GM23338 (cell line): Measurements from ENCODE around the gene PABPN1. TPM values are rescaled to one million over a fixed set of nuclear protein-coding genes. Genes with fewer than 3 reads are reported as not detected.

ENCODE experiments used
- ATAC-seq: fragments of 200-7000 bp; cut with Tn5 transposase; 3 replicates; pipeline ENCODE4 v1.9.1; 2020
- DNase-seq: peaks from one replicate; pipeline ENCODE4 v3.0.0-alpha.2; 2015; ENCODE audit warnings: low spot score
- H2AFZ ChIP-seq: fragments of 200-600 bp; sonication (generic); 2 replicates; pipeline ENCODE4 v1.8.0; 2016; ENCODE audit warnings: antibody characterized with exemption, mild to moderate bottlenecking, moderate library complexity
- H3F3A ChIP-seq: fragments of 200-600 bp; sonication (generic); replicated peaks from 2 replicates; pipeline ENCODE4 v1.8.0; 2017; ENCODE audit warnings: antibody characterized with exemption, mixed run types, low read depth
- H3K27ac ChIP-seq: fragments of 200-600 bp; sonication (generic); 2 replicates; pipeline ENCODE4 v1.6.1; 2016; ENCODE audit warnings: low read depth
- H3K27me3 ChIP-seq: fragments of 200-600 bp; sonication (generic); 2 replicates; pipeline ENCODE4 v1.8.0; 2016; ENCODE audit warnings: mild to moderate bottlenecking, mixed run types, moderate library complexity; ENCODE audit not compliant: insufficient read depth
- H3K36me3 ChIP-seq: fragments of 200-600 bp; sonication (generic); 2 replicates; pipeline ENCODE4 v1.8.0; 2016; ENCODE audit warnings: mild to moderate bottlenecking; ENCODE audit not compliant: insufficient read depth
- H3K4me1 ChIP-seq: fragments of 200-600 bp; sonication (generic); 2 replicates; pipeline ENCODE4 v1.8.0; 2016; ENCODE audit warnings: mild to moderate bottlenecking, moderate library complexity; ENCODE audit not compliant: insufficient read depth
- H3K4me2 ChIP-seq: fragments of 200-600 bp; sonication (generic); 2 replicates; pipeline ENCODE4 v1.7.1; 2017; ENCODE audit warnings: mixed run types
- H3K4me3 ChIP-seq: fragments of 200-600 bp; sonication (generic); 2 replicates; pipeline ENCODE4 v1.6.1; 2016; ENCODE audit warnings: mixed run types
- H3K79me2 ChIP-seq: fragments of 200-600 bp; sonication (generic); replicated peaks from 2 replicates; pipeline ENCODE4 v1.8.0; 2017; ENCODE audit warnings: mild to moderate bottlenecking; ENCODE audit not compliant: insufficient read depth
- H3K9me2 ChIP-seq: fragments of 200-600 bp; sonication (generic); 2 replicates; pipeline ENCODE4 v1.8.0; 2017; ENCODE audit not compliant: insufficient read depth
- H4K20me1 ChIP-seq: fragments of 200-600 bp; sonication (generic); replicated peaks from 2 replicates; pipeline ENCODE4 v1.8.0; 2017; ENCODE audit warnings: mild to moderate bottlenecking; ENCODE audit not compliant: insufficient read depth
- H3K27ac Mint-ChIP-seq: 2 replicates; pipeline ENCODE4 v1.8.0; 2020; ENCODE audit warnings: inconsistent platforms, mild to moderate bottlenecking, moderate library complexity, mixed read lengths
- H3K27me3 Mint-ChIP-seq: 3 replicates; pipeline ENCODE4 v1.8.0; 2022; ENCODE audit warnings: low read depth, mild to moderate bottlenecking, moderate library complexity, mixed read lengths, inconsistent platforms; ENCODE audit not compliant: insufficient read depth, poor library complexity
- H3K36me3 Mint-ChIP-seq: 3 replicates; pipeline ENCODE4 v1.8.0; 2021; ENCODE audit warnings: low read depth, mild to moderate bottlenecking, inconsistent platforms, moderate library complexity, mixed read lengths
- H3K4me1 Mint-ChIP-seq: 3 replicates; pipeline ENCODE4 v1.8.0; 2020; ENCODE audit warnings: mild to moderate bottlenecking, inconsistent platforms, mixed read lengths
- H3K4me3 Mint-ChIP-seq: 3 replicates; pipeline ENCODE4 v1.8.0; 2021; ENCODE audit warnings: moderate library complexity, mild to moderate bottlenecking, inconsistent platforms, mixed read lengths
- H3K9me3 Mint-ChIP-seq: 3 replicates; pipeline ENCODE4 v1.8.0; 2020; ENCODE audit warnings: moderate library complexity, mild to moderate bottlenecking, inconsistent platforms, mixed read lengths
- STAT1 ChIP-seq: IDR thresholded peaks from one replicate; pipeline ENCODE4 v1.6.1; 2016; ENCODE audit warnings: antibody characterized with exemption; ENCODE audit not compliant: unreplicated experiment
- ZNF331 ChIP-seq: fragments of 250-450 bp; sonication (Bioruptor Pico); IDR thresholded peaks from 2 replicates; pipeline ENCODE4 v1.5.0; 2020; ENCODE audit warnings: low read depth, mild to moderate bottlenecking, moderate library complexity
- ZNF462 ChIP-seq: fragments of 250-450 bp; sonication (Bioruptor Pico); IDR thresholded peaks from 2 replicates; pipeline ENCODE4 v1.5.0; 2020; ENCODE audit warnings: mild to moderate bottlenecking, moderate library complexity
- polyA plus RNA-seq: library from polyadenylated mRNA; unstranded; fragments of >200 nt; fragmentation: Nextera tagmentation; extraction: Ambion mirVana; gene quantifications from 2 replicates; pipeline ENCODE4 v1.2.1, GENCODE V29; 2016
- total RNA-seq: library from RNA; depleted of rRNA; stranded (reverse); fragments of >200 nt; shearing (Covaris generic); gene quantifications from 2 replicates; pipeline ENCODE4 v1.2.3, GENCODE V29; 2014
- TF ChIP-seq, protein P1 (sequence below): IDR thresholded peaks from one replicate; pipeline ENCODE4 v1.6.1; 2018; ENCODE audit warnings: antibody characterized with exemption; ENCODE audit not compliant: unreplicated experiment
- TF ChIP-seq, protein P2 (sequence below), 2 experiments: fragments of 200-600 bp in 1 of 2; sonication (generic) in 1 of 2; conservative IDR thresholded peaks; 2 replicates each; pipeline versions ENCODE4 v1.5.1 to v1.6.1; 2016 to 2017; ENCODE audit warnings: antibody characterized with exemption in 2 of 2, low read depth in 2 of 2, mild to moderate bottlenecking in 2 of 2, moderate library complexity in 1 of 2

Gene PABPN1
- total and polyA plus RNA-seq, 2 experiments from 2014 or later = 116 to 342 TPM

GRCh38 chr14:23347406-23348296 is 26.4 kb downstream of the PABPN1 start:
- Histone ChIP-seq H3K36me3 (no peaks in the 10 kb centered on the region), H3K4me2 (no peak overlapping the region), H3K27ac (no peak overlapping the region), H3K4me3 (no peak overlapping the region), H3F3A (peaks cover 6% of the 10 kb centered on the region; the same call in 1 of the 2 replicates), H2AFZ (no peak overlapping the region), H4K20me1 (peaks cover 5% of the 10 kb centered on the region; the same call in 1 of the 2 replicates), H3K79me2 (no peaks in the 10 kb centered on the region), H3K9me2 (no peaks in the 10 kb centered on the region), H3K27me3 (peaks cover 15% of the 10 kb centered on the region), H3K4me1 (peaks cover 15% of the 10 kb centered on the region)
- H3K9me3 Mint-ChIP-seq = no peaks in the 10 kb centered on the region; the same call in 2 of the 3 replicates
- H3K4me1 Mint-ChIP-seq = peaks cover 17% of the 10 kb centered on the region
- H3K4me3 Mint-ChIP-seq = no peak overlapping the region
- peaks cover 6% of the 10 kb centered on the region for H3K27me3 Mint-ChIP-seq
- H3K27ac Mint-ChIP-seq = no peak overlapping the region; the same call in 1 of the 2 replicates
- TF ChIP-seq STAT1 (no peak), ZNF462 (CRISPR knock-in tag) (no peak), ZNF331 (no peak)
- TF ChIP-seq, protein P1, sequence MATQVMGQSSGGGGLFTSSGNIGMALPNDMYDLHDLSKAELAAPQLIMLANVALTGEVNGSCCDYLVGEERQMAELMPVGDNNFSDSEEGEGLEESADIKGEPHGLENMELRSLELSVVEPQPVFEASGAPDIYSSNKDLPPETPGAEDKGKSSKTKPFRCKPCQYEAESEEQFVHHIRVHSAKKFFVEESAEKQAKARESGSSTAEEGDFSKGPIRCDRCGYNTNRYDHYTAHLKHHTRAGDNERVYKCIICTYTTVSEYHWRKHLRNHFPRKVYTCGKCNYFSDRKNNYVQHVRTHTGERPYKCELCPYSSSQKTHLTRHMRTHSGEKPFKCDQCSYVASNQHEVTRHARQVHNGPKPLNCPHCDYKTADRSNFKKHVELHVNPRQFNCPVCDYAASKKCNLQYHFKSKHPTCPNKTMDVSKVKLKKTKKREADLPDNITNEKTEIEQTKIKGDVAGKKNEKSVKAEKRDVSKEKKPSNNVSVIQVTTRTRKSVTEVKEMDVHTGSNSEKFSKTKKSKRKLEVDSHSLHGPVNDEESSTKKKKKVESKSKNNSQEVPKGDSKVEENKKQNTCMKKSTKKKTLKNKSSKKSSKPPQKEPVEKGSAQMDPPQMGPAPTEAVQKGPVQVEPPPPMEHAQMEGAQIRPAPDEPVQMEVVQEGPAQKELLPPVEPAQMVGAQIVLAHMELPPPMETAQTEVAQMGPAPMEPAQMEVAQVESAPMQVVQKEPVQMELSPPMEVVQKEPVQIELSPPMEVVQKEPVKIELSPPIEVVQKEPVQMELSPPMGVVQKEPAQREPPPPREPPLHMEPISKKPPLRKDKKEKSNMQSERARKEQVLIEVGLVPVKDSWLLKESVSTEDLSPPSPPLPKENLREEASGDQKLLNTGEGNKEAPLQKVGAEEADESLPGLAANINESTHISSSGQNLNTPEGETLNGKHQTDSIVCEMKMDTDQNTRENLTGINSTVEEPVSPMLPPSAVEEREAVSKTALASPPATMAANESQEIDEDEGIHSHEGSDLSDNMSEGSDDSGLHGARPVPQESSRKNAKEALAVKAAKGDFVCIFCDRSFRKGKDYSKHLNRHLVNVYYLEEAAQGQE = no peak
- TF ChIP-seq, protein P2, sequence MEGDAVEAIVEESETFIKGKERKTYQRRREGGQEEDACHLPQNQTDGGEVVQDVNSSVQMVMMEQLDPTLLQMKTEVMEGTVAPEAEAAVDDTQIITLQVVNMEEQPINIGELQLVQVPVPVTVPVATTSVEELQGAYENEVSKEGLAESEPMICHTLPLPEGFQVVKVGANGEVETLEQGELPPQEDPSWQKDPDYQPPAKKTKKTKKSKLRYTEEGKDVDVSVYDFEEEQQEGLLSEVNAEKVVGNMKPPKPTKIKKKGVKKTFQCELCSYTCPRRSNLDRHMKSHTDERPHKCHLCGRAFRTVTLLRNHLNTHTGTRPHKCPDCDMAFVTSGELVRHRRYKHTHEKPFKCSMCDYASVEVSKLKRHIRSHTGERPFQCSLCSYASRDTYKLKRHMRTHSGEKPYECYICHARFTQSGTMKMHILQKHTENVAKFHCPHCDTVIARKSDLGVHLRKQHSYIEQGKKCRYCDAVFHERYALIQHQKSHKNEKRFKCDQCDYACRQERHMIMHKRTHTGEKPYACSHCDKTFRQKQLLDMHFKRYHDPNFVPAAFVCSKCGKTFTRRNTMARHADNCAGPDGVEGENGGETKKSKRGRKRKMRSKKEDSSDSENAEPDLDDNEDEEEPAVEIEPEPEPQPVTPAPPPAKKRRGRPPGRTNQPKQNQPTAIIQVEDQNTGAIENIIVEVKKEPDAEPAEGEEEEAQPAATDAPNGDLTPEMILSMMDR (conservative IDR thresholded peaks at IDR 0.05; ENCODE audit: low read depth in 2 of 2) = no peak
- DNase-seq (no peak), ATAC-seq (no peak)
- peaks cover 9% of the 10 kb centered on the region for H3K36me3 Mint-ChIP-seq
